GM19025 (cell line): ENCODE results near the gene GLCE.

Experiments used
- ATAC-seq: cut with Tn5 transposase; IDR thresholded peaks from one replicate; pipeline ENCODE4 v1.9.1; 2021; ENCODE audit warnings: mild to moderate bottlenecking, low read depth, moderate library complexity; ENCODE audit not compliant: unreplicated experiment

Gene GLCE

DNA sequence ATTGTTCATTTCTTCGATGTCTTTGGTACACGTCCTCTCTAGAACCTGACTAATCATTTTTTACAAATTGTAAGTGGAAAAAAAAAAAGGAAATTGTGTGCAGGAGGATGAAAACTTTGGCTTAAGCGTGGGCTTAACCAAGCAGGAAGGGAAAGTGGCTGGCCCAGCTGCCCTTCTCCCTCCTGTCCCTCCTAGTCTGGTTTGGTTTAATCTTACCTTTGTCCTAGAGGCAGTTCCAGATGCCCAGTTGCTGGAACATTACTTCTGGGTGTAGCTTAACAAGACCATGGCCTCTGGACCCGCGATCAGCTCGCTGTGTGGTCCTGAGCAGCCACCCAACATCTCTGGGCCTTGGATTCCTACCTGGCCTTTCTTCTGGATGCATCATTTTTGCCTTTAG, 153.7 kb downstream of the GLCE start:
- ATAC-seq: no peak

DNA sequence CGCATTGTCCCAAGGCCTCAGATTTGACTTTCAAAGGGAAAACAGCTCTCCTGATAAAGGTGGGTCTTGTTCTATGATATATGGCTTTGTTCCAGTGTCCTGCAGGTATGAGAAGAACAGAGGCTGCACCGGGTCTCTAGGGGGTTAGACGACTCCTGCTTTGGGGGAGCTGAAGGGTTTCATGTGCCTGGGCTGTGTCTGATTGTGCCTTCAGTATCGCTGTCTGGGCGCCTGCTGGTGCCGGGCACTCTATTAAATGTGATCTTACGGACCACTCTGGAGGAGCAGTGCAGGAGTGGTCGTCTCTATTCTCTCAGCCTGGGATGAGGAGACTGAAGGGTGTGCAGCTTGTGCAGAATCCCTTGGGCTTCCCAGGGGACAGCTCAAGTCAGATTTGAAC, 154.3 kb downstream of the GLCE start:
- no peak for ATAC-seq

DNA sequence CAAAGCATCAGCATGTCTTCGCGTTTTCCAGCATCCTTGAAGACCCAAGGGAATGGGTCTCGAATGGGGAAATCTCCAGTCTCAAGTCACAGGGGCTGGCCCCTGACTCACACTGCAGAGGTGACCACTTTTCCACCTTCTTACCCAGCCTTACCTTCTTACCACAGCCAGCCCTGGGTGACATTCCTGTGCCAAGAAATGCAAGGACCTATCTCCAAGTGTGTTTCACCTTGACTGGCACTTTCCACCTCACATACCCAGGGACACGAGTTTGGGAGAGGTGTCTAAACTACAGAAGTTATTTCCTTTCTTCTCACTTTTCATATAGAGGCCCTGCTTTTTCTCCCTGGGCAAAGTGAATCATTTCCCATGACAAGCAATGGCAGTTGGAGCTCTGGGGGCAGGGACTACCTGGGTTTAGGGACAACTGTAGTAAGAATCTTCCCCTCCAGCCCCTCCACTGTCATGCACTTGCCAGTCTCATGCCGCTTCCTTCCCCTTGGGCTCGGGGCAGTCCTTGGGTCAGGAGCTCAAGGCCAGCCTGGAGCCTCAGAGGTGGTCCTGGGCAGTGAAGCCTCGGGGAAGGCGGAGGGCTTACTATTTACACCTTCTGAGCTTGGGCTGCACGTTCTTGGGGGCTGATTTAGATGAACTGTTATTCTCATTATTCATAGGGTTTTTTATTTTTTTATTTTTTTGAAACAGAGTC, 155.1 kb downstream of the GLCE start:
- ATAC-seq: no peak

DNA sequence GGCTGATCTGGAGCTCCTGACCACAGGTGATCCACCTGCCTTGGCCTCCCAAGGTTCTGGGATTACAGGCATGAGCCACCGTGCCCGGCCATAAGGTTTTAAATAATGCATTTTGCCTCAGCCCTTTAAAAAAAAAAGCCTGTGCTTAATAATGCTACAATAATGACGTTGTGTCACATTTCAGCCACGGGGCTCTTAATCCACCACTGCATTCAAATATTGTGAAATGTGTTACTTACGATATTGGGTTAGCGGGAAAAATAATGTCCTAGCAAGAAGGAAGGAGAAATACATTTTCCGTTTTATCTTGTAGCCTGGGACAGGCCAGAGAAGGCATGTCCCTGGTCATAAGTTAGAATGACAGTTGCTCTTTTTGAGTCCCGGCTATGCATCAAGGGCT, 155.9 kb downstream of the GLCE start:
- no peak for ATAC-seq

DNA sequence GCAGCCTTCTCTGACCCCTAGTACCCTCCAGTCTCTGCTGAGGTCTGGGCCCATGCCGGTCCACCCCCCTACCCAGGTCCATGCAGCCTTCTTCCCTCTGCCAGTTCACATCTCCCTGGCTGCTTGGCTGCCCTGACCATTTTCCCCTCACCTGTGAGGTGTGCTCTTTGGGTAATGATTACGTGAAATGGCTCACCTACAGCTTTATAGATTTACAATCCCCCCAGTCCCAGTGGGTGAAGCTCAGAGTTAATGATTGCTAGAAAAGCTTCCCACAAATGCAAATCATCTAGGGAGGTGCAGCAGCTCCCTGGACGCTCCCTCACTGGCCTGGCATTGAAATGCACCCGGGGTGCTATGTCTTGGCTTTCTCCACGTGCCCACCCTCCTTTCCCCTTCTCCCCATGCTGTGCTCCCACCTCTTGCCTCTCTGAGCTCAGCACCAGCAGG, 157.0 kb downstream of the GLCE start:
- ATAC-seq: no peak

DNA sequence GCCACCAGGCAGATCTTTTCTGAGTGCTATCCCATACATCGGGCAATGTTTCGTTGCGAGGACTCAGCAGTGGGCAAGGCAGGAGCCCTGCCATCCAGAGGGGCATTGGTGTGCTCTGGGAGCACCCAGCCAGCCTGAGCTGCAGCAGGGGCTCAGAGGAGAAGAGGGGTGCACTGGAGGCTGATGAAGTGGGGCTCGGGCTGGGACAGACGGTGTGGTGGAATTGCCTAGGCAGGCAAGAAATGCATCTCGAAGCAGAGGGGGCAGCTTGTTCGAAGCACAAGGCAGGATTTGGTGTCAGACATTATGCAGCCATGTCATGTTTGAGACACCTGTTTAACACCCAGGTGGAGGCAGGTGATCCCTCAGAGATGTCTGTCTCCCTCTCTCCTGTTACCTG, 157.6 kb downstream of the GLCE start:
- ATAC-seq: no peak

DNA sequence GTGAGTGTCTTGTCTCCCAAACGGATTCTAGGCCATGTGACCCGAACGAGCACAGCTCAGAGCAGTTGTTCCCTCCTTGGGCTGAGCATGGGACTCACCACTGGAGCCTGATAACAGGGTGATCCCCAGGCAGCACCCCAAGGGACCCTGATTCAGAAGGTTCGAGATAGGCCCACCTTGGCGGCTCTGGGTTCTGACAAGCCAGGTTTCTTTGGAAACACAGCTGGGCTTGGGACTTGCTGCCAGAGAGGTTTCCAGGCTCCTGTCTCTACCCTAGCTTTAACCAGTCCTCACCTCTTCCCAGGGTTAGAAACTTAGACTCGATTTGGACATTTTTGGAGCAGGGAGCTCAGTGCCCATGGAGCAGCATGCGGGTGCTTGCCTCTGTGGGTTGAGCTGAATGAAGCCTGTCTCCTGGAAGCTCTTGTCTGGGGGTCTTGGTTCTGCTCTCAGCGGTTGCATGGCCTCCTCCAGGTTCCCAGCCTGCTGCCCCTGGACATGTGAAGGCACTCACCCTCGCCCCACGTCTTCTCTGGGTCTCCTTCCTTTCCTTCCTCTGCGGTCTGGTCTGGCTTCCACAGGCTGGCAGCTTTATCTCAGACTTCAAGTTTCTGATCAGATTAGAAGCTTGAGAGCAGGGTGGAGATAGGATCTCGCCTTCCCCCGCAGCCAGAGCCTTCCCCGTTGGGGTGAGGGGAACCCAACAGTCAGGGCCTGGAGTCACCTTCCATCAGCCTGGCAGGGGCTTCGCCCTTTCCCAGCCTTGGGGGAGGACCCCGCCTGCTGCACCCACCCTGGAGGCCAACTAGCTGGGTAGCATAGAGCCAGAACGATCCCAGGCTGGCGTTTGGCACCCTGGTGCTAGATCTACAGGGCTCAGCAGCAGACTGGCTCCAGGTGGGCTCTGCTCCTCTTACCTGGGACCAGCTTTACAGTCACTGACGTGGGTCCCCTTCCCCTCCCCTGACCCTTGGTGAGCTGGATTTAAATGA, 159.2 kb downstream of the GLCE start:
- no peak for ATAC-seq

DNA sequence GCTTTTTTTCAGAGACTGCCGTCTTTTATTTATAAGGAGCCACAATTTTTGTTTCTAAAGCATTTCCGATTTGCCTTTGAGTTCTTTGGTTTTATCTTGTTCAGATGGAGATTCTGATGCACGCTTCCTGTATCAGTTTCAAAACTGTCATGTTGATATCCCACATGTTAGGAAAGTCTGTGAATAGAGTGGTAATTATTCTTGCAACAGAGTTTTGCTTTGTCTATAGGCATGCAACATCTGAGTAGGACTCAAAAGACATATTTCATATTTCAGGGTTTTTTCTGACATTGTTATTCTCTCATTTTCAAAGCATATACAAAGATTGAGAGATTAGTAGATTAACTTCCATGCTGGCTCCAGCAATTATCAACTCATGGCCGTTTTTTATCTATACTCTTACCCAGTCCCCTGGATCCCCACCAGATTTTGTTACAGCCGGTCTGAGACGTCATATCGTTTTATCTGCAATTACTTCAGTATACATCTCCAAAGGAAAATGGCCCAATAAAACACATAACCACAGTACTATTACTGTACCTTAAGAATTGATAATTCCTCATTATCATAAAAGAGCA, 160.6 kb downstream of the GLCE start:
- ATAC-seq: no peak
